Gastrocnemius medialis (tissue), 4 donors: ENCODE results near the gene ABI3BP.

Source experiments
- POLR2A ChIP-seq, 2 donors: fragments of 450-650 bp; IDR thresholded peaks; one replicate each; pipeline ENCODE4 v1.6.1; 2017; ENCODE audit warnings: antibody characterized with exemption in 2 of 2, mild to moderate bottlenecking in 2 of 2, moderate library complexity in 2 of 2
- TF ChIP-seq, protein P1 (sequence below), 5 experiments: fragments of 450-650 bp in 3 of 5; fragments of 200-600 bp in 2 of 5; sonication (generic) in 2 of 5; IDR thresholded peaks in 4 of 5; conservative IDR thresholded peaks in 1 of 5; 1 replicate in 4 of 5; 2 replicates in 1 of 5; pipeline ENCODE4 v1.5.1; 2016 to 2019; ENCODE audit warnings: antibody characterized with exemption in 5 of 5, mild to moderate bottlenecking in 3 of 5, moderate library complexity in 3 of 5

GRCh38 chr3:100850701-100851100 is 142.5 kb downstream of the ABI3BP start:
- TF ChIP-seq, protein P1, sequence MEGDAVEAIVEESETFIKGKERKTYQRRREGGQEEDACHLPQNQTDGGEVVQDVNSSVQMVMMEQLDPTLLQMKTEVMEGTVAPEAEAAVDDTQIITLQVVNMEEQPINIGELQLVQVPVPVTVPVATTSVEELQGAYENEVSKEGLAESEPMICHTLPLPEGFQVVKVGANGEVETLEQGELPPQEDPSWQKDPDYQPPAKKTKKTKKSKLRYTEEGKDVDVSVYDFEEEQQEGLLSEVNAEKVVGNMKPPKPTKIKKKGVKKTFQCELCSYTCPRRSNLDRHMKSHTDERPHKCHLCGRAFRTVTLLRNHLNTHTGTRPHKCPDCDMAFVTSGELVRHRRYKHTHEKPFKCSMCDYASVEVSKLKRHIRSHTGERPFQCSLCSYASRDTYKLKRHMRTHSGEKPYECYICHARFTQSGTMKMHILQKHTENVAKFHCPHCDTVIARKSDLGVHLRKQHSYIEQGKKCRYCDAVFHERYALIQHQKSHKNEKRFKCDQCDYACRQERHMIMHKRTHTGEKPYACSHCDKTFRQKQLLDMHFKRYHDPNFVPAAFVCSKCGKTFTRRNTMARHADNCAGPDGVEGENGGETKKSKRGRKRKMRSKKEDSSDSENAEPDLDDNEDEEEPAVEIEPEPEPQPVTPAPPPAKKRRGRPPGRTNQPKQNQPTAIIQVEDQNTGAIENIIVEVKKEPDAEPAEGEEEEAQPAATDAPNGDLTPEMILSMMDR (IDR thresholded peaks at IDR 0.05 in 4 of 5, conservative IDR thresholded peaks at IDR 0.05 in 1 of 5) = no peak
- no peak for TF ChIP-seq POLR2A (IDR thresholded peaks at IDR 0.05)
